Ovary (tissue), 3 donors: ENCODE data around the gene ARHGAP18.

Experiments used
- EP300 ChIP-seq: sonication (generic); formaldehyde crosslinking; IDR thresholded peaks from one replicate; pipeline ENCODE4 v1.6.1; 2017; ENCODE audit warnings: antibody characterized with exemption
- POLR2A ChIP-seq: fragments of 450-650 bp; IDR thresholded peaks from one replicate; pipeline ENCODE4 v1.6.1; 2017; ENCODE audit warnings: antibody characterized with exemption, mild to moderate bottlenecking, moderate library complexity
- TF ChIP-seq, protein P1 (sequence below), 3 donors: fragments of 450-650 bp in 2 of 3; fragments of 200-600 bp in 1 of 3; IDR thresholded peaks; one replicate each; pipeline versions ENCODE4 v1.5.1 to v1.8.0; 2016 to 2022; ENCODE audit warnings: antibody characterized with exemption in 3 of 3, mild to moderate bottlenecking in 1 of 3
- donor health status: DM: no; HTN: no; CAD: no.

DNA sequence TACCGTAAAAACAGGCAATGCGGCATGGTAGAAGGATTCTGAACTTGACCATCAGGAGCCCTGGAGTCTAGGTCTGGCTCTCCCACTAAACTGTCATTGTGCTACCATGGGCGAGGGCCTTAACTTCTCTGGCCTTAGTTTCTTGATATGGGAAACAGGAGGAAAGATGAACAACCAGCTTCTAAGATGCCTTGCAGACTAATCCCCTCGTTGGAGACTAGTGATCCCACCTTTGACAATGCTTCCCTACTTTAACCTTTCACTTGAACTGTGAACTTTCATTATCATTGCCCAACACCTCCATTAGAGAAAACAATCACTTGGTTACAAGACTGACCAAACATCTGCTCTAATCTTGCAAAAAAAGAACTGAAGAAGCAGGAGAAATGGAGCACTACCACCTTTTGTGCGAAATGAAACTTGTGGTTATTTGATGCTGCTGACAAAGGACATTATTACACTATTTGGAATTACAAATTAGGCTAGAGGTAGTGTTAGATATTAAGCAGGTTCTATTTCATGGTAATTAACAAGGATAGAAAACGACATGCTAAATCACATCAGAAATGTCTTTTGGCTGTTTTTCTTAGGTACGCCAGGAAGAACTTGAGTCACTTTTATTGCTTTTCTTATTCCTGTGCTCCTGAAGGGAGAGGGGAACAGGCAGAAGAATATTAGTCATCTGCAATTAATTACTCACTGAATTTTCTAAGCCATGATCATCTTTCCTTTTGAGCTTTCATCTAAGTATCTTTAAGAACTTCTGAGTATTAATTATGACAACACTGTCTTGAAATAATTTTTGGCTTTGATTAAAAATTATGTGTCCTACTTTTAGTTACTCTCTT lies 39.1 kb upstream of the ARHGAP18 start:
- TF ChIP-seq POLR2A = no peak
- no peak for TF ChIP-seq EP300
- TF ChIP-seq, protein P1, sequence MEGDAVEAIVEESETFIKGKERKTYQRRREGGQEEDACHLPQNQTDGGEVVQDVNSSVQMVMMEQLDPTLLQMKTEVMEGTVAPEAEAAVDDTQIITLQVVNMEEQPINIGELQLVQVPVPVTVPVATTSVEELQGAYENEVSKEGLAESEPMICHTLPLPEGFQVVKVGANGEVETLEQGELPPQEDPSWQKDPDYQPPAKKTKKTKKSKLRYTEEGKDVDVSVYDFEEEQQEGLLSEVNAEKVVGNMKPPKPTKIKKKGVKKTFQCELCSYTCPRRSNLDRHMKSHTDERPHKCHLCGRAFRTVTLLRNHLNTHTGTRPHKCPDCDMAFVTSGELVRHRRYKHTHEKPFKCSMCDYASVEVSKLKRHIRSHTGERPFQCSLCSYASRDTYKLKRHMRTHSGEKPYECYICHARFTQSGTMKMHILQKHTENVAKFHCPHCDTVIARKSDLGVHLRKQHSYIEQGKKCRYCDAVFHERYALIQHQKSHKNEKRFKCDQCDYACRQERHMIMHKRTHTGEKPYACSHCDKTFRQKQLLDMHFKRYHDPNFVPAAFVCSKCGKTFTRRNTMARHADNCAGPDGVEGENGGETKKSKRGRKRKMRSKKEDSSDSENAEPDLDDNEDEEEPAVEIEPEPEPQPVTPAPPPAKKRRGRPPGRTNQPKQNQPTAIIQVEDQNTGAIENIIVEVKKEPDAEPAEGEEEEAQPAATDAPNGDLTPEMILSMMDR (IDR thresholded peaks at IDR 0.05) = no peak
